RWPE1 (cell line): ENCODE data around the gene SUCNR1.

Source experiments
- CTCF ChIA-PET: fragments of 350-600 bp; sonication (Branson Sonifier 250); formaldehyde crosslinking; extraction: SDS; loops from one replicate; lab custom pipeline; 2021; lab: Yijun Ruan, JAX
- POLR2A ChIA-PET: fragments of 400-600 bp; formaldehyde crosslinking; extraction: SDS; loops from one replicate; lab custom pipeline; 2020; ENCODE audit warnings: antibody characterized with exemption; ENCODE audit not compliant: low non-redundant PET; lab: Yijun Ruan, JAX
- DNase-seq: peaks from one replicate; pipeline ENCODE4 v3.0.0; 2012; ENCODE audit warnings: low spot score
- H3K27ac ChIP-seq: fragments of 450-650 bp; 2 replicates; pipeline ENCODE4 v1.5.1; 2017
- TF ChIP-seq, protein P1 (sequence below): fragments of 450-650 bp; conservative IDR thresholded peaks from 2 replicates; pipeline ENCODE4 v1.5.1; 2017; ENCODE audit warnings: low read depth, mild to moderate bottlenecking

SUCNR1 gene

DNA sequence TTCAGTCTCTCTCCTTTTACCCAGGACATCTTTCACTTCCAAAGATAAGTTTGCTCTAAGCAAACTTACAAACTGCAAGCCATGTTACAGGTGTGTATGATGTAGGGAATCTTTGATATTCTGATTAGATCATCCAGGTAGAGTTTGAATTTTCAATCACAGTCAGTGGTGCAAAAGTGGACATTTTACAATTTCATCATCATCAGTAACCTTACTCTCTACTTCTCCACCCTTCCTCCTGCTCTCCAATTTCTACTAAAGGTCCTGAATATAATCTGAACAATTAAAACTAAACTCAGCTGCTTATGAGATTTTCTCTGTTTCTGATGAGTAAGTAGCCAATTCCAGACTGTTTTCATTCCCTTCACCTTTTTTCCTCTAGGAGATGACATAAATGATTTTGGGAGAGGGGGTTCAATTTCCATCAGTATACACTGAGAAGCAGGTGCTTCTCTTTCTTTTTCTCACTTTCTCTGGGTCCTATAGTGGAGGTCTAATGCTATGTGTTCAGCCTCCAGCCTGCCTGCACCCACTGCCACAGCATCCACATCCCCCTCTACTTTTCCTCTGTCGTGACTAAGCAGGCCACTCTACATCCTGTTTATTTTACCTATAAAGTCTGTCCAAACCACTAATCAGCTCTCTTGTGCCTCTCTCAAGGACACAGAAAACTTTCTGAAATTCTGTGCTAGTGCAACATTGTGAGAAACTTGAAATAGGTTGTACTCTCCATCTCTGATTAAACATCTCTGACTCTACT lies 27.6 kb downstream of the SUCNR1 start:
- POLR2A ChIA-PET = no interaction called here
- no peak overlapping the region for H3K27ac ChIP-seq
- no peak for DNase-seq
- CTCF ChIA-PET = interaction anchor here (0.5 kb wide), 1 partner anchor 817 kb away, joined by 4 read pairs; no protein-coding TSS in a partner anchor
- TF ChIP-seq, protein P1, sequence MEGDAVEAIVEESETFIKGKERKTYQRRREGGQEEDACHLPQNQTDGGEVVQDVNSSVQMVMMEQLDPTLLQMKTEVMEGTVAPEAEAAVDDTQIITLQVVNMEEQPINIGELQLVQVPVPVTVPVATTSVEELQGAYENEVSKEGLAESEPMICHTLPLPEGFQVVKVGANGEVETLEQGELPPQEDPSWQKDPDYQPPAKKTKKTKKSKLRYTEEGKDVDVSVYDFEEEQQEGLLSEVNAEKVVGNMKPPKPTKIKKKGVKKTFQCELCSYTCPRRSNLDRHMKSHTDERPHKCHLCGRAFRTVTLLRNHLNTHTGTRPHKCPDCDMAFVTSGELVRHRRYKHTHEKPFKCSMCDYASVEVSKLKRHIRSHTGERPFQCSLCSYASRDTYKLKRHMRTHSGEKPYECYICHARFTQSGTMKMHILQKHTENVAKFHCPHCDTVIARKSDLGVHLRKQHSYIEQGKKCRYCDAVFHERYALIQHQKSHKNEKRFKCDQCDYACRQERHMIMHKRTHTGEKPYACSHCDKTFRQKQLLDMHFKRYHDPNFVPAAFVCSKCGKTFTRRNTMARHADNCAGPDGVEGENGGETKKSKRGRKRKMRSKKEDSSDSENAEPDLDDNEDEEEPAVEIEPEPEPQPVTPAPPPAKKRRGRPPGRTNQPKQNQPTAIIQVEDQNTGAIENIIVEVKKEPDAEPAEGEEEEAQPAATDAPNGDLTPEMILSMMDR = no peak

DNA sequence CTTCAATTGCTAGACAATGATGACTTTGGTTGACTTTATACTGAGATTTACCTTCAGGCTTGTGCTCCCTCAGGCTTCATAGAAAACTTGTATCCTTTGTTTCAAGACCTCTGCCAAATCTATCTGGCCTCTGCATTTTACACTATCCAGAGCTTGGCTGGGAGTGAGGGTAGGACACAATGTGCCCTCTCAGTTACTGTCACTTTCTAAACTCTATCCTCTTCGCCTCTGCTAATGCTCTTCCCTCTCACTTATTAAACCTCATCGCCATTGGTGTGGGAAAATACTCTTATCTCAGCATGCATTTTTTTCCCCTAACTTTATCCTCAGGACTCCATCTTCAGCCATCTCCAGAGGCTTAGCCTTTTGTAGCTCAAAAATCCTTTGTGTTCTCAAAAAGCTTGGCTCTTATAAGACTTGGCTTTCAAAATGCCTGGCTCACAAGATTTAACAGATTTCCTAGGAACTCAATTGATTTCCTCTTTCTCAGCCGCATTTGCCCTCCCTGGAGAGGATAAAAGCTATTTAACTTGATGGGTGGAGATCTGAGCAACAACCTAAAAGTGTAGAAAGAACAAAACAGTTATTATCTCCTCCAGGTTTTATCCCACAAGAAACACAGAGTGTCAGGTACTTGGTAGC lies 28.3 kb downstream of the SUCNR1 start:
- ChIA-PET POLR2A (no interaction called here), CTCF (interaction anchor here (0.5 kb wide), 1 partner anchor 818 kb away, joined by 4 read pairs; no protein-coding TSS in a partner anchor)
- no peak for DNase-seq
- TF ChIP-seq, protein P1 = no peak
- no peak overlapping the region for H3K27ac ChIP-seq

DNA sequence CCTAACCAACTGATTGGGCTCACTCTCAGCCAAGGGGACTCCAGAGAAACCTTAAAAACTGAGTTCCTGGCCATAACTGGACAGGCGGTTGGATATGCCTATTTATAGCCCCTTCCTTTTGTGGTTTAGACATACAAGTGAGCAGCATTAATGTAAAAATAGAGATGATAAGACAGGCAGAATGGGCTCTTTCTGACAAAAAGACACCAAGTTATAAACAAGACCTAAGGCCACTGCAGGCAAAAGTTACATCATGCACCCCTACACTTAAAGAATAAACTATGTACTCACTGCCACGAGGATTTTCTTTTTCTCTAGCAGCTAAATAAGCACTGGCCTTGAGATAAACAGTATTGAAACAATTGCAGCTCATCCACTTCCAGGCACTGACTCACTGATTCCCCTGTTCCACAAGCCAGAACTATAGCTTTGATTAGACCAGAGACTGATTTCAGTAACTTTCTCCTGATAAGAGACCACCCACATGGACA lies 30.1 kb downstream of the SUCNR1 start:
- no peak overlapping the region for H3K27ac ChIP-seq
- CTCF ChIA-PET = interaction anchor here (0.6 kb wide), 1 partner anchor 1439 kb away, joined by 3 read pairs; no protein-coding TSS in a partner anchor
- TF ChIP-seq, protein P1 = no peak
- no peak for DNase-seq
- POLR2A ChIA-PET = no interaction called here

DNA sequence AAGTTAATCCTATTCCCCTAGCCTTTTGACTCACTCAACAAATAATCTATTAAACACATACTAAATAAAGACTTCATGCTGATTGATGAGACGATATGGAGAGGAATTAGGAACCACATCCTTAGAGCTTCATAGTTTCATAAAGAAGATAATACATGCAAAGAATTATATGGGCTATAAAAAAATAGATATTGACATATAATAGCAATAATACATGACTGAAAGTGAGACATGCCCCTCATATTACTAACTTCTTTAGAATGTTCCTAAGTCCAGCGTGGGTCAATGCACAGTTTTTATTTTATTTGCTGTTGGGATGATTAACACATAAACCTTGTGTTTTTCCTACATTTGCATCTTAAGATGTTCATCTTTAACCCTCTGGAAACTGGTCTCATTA lies 32.2 kb downstream of the SUCNR1 start:
- CTCF ChIA-PET = no interaction called here
- TF ChIP-seq, protein P1 = no peak
- POLR2A ChIA-PET = no interaction called here
- DNase-seq = no peak
- no peak overlapping the region for H3K27ac ChIP-seq

DNA sequence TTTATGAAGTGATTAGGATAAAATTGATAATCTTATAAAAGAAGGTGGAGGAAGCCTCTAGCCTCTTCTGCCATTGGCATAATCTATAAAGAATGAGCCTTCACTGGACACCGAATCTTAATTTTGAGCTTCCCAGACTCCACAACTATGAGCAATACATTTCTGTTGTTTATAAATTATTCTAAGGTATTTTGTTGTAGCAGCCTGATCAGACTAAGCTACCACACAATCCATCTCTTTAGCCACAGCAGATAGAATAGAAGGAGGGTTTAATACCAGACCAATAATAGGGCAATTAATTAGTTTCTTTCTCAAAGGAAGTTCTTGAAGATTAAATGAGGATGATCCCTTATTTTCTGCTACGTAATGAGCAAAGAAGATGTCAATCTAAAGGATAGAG lies 33.3 kb downstream of the SUCNR1 start:
- no peak for DNase-seq
- H3K27ac ChIP-seq = no peak overlapping the region
- CTCF ChIA-PET = no interaction called here
- POLR2A ChIA-PET = no interaction called here
- TF ChIP-seq, protein P1 = no peak

DNA sequence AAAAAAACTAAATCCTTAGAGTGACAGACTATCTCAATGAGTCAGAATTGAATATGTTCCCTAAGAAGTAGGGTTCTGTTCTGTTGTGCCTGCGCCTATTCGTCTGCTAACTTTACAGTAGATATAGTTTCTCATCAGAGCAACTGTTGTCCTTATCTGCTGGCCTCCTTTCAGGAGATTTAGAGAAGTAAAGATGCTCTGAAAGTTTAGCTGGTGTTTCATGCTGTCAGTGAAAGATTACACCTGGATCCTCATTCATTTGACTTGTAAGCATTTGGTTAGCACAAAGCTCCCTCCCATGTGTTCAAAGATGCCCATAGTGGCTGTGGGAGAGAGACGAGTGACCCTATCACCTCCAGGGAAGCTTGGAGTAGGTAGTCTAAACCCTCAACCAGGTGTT lies 35.0 kb downstream of the SUCNR1 start:
- H3K27ac ChIP-seq = no peak overlapping the region
- TF ChIP-seq, protein P1 = no peak
- CTCF ChIA-PET = no interaction called here
- POLR2A ChIA-PET = no interaction called here
- DNase-seq = no peak
